ENCODE results near the gene SLC35B3.

DNA sequence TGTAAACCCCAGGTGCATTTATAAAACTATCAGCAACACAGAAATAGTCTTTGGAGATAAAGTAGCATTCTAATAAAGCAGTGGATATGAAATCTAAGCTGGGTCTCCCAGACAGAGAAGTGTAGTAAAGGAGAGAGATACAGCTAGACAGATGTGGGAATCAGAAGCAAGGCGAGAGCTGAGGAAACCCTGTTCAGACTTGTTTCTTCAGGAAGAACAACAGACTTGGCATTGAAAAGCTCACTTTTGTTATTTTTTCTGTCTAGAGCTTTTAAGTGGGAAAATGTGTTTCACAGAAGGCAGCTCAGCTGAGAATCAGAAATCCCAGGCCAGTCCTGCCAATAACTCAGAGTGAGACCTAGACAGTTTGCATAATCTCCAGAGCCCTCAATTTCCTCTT lies 52.9 kb downstream of the SLC35B3 start:
- TF ChIP-seq, protein P1, sequence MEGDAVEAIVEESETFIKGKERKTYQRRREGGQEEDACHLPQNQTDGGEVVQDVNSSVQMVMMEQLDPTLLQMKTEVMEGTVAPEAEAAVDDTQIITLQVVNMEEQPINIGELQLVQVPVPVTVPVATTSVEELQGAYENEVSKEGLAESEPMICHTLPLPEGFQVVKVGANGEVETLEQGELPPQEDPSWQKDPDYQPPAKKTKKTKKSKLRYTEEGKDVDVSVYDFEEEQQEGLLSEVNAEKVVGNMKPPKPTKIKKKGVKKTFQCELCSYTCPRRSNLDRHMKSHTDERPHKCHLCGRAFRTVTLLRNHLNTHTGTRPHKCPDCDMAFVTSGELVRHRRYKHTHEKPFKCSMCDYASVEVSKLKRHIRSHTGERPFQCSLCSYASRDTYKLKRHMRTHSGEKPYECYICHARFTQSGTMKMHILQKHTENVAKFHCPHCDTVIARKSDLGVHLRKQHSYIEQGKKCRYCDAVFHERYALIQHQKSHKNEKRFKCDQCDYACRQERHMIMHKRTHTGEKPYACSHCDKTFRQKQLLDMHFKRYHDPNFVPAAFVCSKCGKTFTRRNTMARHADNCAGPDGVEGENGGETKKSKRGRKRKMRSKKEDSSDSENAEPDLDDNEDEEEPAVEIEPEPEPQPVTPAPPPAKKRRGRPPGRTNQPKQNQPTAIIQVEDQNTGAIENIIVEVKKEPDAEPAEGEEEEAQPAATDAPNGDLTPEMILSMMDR (IDR thresholded peaks at IDR 0.05): no peak
- no peak for TF ChIP-seq POLR2A (IDR thresholded peaks at IDR 0.05)
